ENCODE results near the gene DCD.
"Not testable (repeated sequence)": the region's sequence is repeated elsewhere in the genome, so short reads cannot be mapped to it uniquely, and the experiment has no call there.

Gene DCD, protein sequence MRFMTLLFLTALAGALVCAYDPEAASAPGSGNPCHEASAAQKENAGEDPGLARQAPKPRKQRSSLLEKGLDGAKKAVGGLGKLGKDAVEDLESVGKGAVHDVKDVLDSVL

DNA sequence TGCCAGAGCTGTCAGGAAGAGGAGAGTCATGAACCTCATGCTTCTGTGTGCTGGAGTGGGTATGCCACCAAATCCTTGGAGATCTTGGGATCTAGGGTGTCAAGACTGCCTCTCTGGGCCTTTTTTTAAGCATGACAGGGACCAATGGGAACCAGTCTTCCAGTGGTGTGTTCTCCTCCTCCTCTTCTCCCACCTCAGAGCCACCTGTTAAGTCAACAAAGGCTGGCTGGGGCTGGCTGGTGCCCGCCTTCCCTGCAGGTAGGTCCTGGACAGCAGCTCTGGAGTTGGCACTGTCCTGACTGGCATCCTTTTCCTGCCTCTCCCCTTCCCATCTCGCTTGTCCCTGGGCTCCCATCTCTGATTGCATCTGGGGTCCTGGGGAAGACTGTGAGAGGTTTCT lies at the start of gene DCD:
Gene DCD, minus strand, starts transcription at position 101 of the 400 bp plus-strand sequence. Its CDS starts 62 bp downstream, at position 39.
- no peak for DNase-seq (ENCODE audit: low read depth)

DNA sequence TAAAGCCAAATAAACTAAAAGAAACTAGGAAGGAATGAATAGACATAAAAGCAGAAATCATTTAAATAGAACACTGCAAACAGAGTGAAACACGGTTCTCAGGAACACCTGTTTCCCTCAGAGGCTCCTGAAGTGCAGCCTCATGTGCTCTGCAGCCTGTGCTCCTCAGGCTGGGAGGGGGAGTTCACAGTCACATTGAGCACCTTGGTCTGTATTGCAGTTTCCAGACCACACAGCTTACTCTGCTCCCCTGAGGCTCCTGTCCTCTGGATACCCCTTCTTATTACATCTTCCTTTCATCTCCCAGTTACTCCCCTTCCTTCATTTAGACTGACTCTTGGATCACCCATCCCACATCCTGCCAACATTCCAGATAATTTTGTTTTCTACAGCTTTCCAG lies 49.7 kb upstream of the DCD start:
- DNase-seq (ENCODE audit: low read depth), result no peak

DNA sequence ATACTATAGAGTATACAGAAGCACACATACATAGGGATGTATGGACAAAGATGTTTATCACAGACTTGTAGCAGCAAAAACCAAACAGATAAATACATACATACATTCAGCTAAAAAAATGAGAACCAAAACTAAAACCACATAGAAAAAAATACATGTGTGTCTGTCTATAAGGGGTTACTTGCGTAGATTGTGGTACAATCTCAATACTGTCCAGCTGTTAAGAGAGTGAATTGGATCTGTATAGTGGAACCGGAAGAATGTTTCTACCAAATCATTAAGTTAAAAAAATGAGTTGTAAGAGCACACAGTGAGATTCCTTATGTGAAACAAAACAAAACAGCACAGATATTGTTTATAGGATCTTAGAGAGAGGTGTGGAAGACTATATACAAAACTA lies 44.2 kb upstream of the DCD start:
- DNase-seq (ENCODE audit: low read depth), result no peak

DNA sequence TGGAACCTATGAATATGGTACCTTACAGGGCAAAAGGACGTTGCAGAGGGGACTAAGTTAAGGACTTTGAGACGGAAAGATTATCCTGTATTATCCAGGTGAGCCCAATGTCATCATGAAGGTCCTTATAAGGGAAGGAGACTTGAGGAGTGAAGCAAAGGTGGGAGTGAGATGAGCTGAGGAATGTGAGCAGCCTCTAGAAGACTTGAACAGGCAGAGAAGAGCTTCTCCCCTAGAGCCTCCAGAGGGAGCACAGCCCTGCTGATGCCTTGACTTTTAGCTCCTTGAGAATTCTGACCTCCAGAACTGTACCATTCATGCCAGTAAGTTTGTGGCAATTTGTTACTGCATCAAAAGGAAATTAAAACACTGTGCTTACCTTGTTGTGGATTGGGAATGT lies 41.8 kb upstream of the DCD start:
- DNase-seq (ENCODE audit: low read depth), result no peak

DNA sequence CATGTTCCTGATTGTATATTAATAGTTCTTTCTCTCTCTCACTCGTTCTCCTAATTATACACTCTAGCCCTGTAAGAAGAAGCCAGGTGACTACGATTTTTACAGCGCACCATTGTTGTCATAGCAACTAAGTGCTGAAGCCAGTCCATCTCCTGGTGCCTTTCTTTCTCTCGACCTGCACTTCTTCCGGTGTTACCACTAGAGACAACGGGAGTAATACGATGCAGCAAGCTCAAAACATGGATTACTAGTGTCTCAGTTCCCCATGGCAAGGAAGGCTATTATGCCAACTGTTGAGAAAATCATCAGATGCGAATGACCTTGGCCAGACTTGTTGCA lies 40.8 kb upstream of the DCD start:
- DNase-seq (ENCODE audit: low read depth), result no peak

DNA sequence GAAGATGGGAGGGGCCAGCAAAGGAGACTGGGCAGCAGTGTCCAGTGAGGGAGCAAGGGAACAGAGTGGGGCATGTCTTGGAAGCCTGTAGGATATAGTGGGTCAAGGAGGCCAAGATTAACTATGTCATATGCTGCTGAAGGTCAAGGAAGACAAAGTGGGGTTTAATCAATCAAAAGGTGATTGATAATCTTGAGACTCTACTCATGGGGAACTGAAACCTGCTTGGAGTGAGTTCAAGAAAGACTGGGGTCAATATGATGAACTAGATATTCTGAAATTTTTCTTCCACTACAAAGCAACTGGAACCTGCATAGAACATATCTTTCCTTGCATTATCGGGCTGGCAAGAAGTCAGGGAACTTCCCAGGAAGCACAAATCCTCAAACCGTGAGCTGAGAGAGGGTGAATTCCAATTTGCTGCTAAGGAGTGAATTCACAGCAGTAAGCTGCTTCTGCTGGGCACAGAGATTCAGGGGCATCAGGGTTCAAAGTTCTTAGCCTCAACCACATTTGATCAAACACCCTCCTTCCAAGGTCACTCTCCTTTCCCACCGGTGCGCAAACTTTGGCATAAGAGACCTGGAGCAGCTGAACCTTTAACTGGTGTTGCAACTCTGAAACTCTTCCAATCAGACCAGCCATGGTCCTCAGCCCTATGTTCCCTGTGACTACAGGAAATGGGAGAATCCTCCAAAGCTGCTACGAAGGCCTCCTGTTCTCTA lies 40.3 kb upstream of the DCD start:
- no peak for DNase-seq (ENCODE audit: low read depth)

DNA sequence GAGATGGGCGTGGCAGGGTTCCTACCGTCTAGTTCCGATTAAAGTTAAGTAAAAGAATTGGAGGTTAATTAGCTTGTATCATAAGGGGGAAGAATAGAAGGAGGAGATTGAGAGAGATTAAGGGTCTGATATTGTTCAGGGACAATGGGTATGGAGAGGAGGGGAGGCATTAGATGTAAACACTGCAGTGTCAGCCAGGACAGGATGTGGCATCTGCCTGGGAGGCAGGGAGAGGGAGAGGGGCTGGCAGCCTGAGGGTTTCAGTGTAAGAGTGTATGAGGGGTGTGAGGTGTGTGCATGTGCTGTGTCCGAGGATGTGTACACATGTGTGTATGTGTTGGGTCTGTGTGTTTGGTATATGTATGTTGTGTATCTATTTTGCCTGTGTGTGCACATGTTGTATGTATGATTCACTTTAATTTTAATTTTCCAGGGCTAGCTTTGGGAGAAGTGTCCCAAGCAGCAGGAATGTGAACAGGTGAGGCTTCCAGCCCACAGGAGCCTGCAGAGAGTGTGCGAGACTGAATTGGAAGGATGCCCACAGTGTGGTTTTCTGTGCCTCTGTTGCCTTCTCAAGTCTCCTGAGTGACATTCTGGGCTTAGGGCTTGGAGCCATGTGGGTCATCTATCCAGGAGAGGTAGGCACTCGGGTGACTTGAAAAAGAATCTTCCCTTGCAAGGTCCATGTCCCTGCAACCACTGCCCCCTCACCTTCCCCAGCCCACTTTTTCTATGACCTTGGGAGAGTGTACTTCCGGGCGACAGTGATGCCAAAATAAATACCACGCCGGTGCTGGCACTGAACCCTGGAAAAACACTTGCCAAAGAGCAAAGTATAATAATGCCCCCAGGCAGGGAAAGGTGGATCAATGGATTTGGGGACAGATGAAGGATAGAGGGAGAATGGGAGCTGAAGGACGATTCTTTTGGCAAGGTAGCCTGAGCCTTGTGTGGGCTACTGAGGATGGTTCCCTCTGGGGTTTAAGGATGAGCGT lies 36.8 kb upstream of the DCD start:
- no peak for DNase-seq (ENCODE audit: low read depth)

DNA sequence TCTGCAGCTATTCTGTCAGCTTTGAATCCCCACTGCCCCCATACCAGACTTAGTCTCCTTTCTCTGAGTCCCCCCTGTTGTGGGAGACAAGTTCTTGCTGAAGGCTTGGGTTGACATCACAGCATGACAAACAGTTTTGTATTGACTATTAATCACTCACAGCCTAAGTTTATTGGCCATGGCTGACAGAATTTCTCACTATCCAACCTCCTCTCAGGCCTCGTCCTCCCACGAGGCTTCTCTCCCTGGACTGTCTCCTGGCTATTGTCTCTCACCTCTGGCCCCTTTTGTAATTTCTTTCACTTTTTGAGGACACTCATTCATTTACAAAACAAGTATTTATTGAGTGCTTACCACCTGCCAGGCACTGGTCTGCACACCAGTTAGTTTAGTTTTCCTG lies 35.2 kb upstream of the DCD start:
- no peak for DNase-seq (ENCODE audit: low read depth)

DNA sequence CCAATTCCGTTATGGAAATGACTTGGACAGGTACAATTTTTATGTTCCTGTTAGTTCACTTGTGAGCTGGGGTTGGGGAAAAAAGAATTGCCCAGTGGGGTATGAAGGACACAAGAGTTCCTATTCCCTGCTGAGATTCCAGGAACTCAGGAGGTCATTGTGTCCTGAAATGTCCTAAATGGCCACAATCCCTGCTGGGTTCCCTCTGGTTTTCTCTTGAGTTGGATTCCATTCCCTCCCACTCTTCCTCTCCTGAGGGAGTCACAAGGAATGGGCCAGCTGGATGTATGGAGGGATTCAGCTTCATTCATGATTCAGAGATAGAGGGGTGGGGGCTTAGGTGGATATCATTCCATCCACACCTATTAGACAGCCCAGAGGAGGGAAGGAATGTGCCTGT lies 34.5 kb upstream of the DCD start:
- DNase-seq (ENCODE audit: low read depth), result no peak

DNA sequence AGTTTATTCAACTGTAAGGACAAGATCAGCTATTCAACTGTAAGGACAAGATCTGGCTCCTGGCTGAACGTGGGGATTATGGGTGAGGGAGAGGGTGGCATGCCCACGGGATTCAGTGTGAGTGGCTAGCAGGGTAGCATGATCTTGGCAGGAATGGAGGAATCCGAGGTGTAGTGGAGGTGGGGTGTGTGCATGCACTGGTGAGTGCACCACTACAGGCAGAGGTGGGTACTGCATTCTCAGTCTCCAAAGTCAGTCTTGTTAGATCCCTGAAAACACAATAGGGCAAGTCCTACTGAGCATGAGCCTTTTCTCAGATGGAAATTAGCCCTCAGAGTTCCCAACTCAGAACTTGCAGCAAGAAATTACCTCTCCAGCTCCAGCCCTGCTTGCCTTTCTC lies 32.2 kb upstream of the DCD start:
- no peak for DNase-seq (ENCODE audit: low read depth)

DNA sequence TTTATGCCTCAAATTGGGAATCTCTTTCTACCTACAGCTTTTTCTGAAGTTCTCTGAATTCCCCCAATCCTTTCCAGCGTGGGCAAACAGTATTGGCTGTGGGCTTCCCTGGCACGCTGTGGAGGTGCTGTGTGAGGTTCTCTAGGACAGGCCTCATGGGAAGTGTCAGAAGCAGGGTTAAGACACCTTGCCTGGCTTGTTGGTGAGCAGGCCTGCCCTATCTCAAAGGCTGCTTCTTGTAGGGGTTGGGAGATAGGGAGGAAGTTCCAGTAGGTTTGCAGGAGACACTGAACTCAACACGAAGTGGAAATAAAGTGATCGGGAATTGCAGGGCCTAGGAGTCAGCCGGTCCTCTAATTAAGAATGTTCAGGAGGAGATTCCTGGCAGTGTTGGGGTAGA lies 30.0 kb upstream of the DCD start:
- no peak for DNase-seq (ENCODE audit: low read depth)

DNA sequence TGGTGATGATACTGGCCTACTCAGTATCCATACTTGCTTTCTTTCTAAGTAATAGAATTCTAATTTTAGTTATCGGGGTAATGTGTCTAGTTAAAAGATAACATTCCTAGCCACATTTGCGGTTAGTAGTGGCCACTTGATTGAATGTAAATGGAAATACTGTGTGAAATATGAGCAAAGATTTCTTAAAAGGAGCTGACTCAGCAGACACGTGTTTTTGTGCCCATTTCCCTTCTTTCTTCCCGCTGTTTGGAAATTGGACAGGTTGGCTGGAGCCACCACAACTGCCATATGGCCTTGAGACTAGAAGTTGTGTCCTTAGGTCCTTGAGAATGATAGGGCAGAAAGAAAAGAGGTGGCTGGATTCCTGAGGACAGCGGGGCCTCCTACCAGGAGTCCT lies 19.8 kb upstream of the DCD start:
- DNase-seq (ENCODE audit: low read depth), result no peak

DNA sequence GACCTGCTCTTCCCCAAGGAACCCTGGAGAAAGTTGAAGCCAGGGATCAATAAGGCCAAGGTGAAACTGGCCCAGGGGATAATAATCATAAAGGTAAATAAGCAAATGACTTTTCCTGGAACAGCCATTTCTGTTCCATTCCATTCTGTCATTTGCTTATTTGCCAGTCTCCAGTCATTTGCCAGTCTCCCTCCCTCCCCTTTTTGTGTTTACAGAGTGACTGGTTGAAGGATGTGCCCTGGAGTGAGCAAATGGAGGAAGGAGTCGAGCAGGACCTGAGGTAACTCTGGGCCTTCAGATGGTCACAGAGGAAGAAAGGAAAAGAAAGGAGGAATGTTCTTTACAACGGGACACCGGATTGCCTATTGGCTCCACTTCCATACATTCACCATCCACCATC lies 17.8 kb upstream of the DCD start:
- no peak for DNase-seq (ENCODE audit: low read depth)

DNA sequence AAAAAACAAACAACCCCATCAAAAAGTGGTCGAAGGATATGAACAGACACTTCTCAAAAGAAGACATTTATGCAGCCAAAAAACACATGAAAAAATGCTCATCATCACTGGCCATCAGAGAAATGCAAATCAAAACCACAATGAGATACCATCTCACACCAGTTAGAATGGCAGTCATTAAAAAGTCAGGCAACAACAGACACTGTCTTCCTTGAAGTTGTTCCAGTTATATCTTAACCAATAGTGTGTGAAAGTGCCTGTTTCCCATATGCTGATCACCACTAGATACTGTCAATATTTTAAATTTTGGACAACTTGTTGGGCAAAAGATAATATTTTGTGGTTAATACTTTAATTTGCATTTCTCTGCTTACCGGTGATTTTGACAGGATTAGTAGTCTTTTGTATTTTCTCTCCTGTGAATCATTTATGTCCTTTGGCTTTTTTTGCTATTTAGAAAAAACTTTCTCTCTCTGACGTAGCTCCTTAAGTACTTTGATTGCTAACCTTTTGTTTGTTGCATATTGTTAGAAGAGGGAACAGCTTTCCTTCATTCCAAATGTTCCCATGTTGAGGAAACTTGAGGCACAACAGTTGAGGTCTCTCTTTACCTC lies 17.0 kb upstream of the DCD start:
- DNase-seq (ENCODE audit: low read depth), result not testable (repeated sequence)

DNA sequence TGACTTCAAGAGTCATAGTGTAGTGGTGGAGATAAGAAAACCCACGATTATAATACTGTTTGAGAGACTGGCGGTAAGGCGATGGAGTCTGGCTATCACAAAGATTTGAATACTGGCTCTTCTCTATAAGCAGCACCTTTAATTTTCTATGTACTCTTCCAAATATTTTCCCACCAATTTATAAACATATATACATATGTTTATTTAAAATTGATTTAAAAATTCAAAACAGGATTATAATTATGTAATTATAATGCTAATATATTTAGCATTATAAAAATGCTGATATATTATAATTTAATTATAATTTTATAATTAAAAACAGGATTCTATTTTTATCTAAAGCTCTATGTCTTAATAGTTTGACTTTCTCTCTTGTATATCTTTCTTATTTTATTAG lies 15.4 kb upstream of the DCD start:
- DNase-seq (ENCODE audit: low read depth), result no peak

DNA sequence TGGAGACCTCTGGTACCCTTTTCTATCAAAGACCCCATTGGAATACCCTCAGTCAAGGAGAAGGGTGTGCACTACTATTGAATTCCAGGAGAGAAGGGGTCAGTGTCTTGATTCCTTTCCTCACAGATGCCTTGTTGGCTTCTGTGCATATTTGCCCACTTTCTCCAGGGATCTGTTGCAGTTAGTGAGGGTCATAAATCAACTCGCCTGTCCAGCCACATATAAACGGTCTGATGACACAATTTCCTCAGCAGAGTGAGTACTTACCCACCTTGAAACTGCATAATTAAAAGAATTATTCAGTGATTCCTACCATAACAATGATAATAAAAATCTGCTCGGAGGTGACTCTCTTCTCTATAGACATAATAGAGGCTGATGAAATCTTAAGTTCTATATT lies 13.9 kb upstream of the DCD start:
- DNase-seq (ENCODE audit: low read depth), result no peak

DNA sequence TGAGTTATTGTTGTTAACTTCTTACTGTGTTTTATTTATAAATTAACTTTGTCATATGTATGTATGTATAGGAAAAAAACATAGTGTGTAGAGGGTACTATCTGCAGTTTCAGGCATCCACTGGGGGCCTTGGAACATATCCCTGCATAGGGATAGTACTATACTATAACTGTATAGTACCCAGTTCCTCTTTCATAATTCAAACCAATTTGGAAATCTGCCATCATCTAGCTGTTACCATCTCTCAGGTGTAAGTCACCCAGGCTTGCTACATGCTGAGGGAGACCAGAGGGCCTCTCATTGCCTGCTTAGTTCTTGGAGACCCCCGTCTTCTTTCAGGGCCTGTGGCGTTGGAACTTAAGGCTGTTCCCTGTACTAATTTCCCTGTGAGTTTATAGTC lies 12.9 kb upstream of the DCD start:
- DNase-seq (ENCODE audit: low read depth), result no peak

DNA sequence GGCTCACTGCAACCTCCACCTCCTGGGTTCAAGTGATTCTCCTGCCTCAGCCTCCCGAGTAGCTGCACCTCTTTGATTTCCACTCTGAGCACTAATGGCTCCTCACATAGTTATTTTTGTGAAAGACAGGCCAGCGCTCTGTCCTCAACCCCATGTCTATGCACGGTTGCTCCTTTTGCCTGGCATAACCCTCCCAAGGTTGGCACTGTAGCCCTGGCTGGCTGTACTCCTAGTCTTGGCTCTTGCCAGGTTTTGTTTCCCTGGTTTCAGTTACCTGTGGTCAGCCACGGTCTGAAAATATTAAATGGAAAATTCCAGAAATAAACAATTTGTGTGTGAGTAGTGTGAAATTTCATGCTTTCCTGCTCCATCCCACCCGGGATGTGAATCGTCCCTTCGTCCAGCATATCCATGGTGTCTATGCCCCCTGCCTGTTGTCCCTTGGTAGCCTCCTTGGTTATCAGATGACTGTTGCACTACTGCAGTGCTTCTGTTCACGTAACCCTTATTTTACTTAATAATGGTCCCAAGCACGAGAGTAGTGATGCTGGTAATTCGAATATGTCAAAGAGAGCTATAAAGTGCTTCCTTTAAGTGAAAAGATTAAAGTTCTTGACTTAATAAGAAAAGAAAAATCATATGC lies 12.3 kb upstream of the DCD start:
- DNase-seq (ENCODE audit: low read depth), result no peak

DNA sequence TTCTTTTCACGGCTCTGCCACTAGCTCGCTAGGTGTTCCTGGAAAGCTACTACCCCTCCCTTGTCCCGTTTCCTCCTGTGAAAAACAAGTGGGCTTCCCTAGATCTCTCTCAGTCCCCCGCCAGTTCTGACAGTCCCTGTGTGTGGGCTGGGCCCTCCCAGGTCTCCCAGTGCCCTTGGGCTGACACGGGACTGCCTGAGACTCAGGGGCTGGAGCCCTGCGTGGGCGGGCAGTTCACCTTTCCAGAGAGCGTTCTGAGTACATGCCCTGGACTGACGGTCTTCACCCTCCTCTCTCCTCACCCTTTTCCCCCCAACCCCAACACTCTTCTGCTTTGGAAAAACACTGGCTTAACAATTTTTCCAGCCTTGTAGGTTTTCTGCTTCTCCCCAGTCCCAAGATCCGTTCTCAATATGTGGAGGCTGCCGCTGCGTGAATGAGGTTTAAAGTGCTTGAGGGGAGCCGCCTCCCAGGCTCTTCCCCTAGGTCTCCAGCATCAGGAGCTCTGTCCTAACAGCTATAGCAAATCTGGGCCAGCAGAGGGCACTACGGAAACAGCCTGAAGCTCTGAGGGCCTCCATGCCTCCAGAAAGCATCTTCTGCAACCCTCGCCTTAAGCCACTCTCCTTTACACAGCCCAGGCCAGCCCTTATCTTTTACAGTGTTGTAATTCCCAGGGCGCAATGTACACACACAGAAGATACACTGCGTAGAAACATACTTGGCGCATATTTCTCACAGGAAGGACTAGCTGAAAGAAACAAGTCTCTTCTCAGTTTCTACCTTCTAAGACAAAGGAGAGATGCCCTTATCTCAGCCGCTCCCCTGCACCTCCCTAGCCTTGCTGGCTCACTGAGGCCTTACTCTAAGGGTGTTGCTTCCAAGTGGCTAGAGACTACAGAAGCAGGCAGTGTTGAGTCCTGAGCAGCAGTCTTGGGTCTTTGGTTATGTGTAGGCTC lies 10.4 kb upstream of the DCD start:
- peak; percentile 27 for DNase-seq (ENCODE audit: low read depth)

DNA sequence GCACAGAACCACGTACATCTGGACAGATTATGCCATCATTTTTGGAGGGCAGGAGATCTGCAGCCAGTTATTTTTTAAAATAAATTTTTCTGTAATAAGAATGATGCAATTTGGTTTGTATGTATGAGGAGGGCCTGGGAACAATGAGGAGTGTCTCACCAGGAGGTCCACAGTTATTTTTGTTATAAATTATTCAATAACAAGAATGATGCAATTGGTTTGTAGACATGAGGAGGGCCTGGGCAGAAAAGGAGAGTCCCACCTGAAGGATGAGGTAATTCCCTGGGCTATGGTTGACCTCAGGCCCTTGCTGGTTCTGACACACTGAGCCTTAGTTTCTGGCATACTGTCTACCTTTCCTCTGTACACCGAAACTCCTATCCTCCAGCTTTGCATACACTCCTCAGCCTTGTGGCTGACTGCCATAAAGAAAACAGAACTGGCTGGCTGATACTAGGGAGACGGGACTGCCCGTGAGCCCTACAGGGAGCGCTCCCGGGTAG lies 9.0 kb upstream of the DCD start:
- no peak for DNase-seq (ENCODE audit: low read depth)

DNA sequence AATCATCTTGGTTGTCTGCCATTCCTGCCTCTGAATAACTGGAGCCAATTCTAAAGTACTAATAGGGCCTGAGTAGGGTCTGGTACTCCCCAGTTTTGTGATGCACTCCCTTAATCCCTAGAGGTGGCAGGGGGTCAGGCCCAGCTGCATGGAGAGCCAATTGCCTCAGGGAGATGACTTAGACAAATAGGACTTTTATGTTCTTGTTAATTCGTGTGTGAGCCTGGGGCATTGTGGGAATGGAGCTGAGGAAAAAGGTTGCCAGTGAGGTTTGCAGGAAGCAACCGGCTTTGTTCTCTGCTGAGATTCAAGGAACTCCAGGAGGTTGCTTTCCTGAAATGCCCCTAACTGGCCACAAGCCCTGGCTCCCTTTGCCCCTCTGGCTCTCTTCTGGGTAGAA lies 6.8 kb upstream of the DCD start:
- no peak for DNase-seq (ENCODE audit: low read depth)

Measured in stimulated activated CD8-positive, alpha-beta memory T cell treated with anti-CD3 and anti-CD28 coated beads, Interleukin-7, amount 100 ng/mL, for 24 hours (primary cell).